GM19397 (cell line): ENCODE results near the gene PARPBP.
"Not testable (repeated sequence)": the region's sequence is repeated elsewhere in the genome, so short reads cannot be mapped to it uniquely, and the experiment has no call there.

ENCODE experiments used
- ATAC-seq: cut with Tn5 transposase; IDR thresholded peaks from one replicate; pipeline ENCODE4 v1.9.1; 2021; ENCODE audit warnings: mild to moderate bottlenecking, moderate library complexity; ENCODE audit not compliant: unreplicated experiment

The PARPBP gene

DNA sequence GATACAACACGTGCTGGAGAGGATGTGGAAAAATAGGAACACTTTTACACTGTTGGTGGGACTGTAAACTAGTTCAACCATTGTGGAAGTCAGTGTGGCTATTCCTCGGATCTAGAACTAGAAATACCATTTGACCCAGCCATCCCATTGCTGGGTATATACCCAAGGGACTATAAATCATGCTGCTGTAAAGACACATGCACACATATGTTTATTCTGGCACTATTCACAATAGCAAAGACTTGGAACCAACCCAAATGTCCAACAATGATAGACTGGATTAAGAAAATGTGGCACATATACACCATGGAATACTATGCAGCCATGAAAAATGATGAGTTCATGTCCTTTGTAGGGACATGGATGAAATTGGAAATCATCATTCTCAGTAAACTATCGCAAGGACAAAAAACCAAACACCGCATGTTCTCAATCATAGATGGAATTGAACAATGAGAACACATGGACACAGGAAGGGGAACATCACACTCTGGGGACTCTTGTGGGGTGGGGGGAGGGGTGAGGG is 27.1 kb downstream of the PARPBP start:
- not testable (repeated sequence) for ATAC-seq

DNA sequence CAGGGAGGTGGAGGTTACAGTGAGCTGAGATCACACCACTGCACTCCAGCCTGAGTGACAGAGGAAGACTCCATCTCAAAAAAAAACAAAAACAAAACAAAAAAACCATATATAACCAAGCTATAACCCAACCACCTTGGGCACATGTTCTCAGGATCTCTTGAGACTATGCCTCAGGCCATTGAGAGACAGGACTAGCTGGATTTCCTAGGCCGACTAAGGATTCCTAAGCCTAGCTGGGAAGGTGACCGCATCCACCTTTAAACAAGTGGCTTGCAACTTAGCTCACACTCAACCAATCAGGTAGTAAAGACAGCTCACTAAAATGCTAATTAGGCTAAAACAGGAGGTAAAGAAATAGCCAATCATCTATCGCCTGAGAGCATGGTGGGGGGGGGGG is 35.2 kb downstream of the PARPBP start:
- not testable (repeated sequence) for ATAC-seq

- no peak for ATAC-seq
Observed at GRCh38 chr12:102163383-102163782, 43.4 kb downstream of the PARPBP start.

GRCh38 chr12:102167821-102168604 is 48.0 kb downstream of the PARPBP start:
- ATAC-seq, result no peak

DNA sequence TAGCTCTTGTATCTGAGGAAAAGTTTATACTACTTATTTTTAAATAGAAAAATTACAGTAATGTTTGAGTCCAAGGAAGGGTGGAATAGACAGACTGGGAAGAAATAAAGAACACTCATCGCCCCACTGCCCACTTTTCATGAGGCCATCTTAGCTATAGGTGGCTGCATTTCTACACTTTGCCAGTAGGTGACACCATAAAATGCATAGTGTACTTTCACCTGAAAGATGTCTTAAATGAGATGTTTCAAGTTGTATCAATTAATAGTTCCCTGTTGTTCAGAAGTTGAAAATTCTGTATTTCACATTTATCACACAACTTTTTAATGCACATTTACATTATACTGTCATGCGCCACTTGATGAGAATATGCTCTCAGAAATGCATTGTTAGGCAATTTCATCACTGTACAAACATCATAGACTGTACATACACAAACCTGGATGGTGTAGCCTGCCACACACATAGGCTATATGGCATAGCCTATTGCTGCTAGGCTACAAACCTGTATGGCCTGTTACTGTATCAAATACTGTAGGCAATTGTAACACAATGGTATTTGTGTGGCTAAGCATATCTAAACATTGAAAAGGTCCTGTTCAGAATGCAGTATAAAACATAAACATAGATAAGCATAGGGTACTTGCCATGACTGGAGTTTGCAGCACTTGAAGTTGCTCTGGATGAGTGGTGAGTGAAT is 50.1 kb downstream of the PARPBP start:
- ATAC-seq, result no peak

GRCh38 chr12:102171951-102172350 is 52.0 kb downstream of the PARPBP start:
- ATAC-seq, result no peak

- ATAC-seq, result no peak
Observed at GRCh38 chr12:102172436-102172835, 52.5 kb downstream of the PARPBP start.

DNA sequence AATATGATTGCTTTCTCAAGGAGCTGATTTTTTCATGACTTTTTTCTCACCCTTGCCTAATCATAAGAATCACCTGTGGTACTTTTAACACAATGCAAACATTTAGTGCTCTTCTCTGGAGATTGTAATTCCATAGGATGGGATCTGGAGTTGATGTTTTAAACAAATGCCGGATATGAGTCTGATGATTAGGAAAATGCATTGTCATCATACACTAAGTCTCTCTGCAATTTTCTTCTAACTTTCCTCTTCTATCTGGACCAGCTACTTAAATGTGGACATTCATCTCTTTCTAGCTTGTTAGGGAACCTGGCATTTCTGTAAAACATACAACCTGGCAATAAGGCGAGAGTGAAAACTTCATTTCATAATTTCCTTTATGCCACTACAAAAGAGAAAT is 54.1 kb downstream of the PARPBP start:
- ATAC-seq, result no peak

DNA sequence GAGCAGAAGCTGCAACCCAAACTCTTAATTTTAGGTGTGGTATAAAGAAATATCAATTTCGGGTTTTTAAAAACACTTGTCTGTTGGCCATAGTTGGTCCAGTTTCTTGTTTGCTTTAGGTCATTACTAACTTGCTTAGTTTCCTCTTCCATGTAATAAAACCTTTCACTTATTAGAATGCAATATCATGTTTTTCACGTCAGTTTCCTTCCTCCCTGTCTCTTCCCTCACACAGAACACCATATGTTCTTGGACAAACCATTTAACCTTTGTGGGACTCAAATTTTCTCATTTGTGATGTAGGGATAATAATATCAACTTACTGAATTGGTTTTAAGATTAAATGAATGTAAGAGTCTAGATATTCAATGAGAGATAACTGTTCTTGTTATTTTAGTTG is 54.8 kb downstream of the PARPBP start:
- no peak for ATAC-seq

DNA sequence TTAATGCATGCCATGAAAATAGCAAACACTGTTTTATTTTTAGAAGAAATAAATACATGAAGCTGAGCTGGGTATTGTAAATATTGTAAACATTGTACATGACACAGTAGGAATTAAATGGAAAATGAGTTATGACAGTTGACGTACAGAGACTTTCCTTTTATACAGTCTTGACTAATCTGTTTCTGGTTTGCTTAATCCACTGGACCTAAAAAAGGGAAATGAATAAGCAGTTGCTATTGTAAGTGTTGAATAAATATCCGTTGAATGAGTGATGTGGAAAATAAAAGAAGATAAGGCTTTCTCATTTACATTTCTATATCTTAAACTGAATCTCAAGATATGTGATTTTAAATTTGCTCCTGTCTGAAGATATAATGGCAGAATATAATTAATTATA is 62.7 kb downstream of the PARPBP start:
- no peak for ATAC-seq

DNA sequence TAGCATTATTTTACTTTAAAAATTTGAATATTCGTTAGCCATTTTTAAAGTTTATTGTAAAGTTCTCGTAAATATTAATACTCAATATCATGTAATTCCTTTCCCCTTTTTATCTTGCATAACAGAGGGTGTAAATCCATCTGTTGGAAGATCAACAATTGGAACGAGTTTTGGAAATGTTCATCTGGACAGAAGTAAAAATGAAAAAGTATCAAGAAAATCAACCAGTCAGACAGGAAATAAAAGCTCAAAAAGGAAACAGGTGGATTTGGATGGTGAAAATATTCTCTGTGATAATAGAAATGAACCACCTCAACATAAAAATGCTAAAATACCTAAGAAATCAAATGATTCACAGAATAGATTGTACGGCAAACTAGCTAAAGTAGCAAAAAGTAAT is 75.8 kb downstream of the PARPBP start:
- ATAC-seq, result no peak

DNA sequence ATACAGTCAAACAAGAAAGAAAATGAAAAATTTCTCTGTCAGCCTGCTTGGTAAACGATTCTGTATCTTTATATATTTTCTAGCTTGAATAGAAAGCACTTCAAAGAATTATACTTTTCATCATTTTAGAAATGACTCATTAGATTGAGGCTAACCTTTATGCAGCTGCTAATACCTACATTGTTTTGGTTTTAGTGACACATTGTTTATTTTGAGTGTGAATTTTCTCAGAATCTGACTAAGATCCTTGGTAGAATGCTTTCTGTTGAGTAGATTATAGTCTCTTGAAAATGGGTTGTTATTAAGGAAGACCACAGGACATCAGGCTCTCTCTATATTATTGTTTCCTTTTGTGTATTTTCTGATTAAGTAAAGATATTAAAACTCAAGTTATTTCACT is 77.8 kb downstream of the PARPBP start, which contains the start of gene PMCH:
TSS of gene PMCH (minus strand) at position 45 of the 400 bp plus-strand sequence. CDS start 63 bp downstream, outside the sequence.
- no peak for ATAC-seq

DNA sequence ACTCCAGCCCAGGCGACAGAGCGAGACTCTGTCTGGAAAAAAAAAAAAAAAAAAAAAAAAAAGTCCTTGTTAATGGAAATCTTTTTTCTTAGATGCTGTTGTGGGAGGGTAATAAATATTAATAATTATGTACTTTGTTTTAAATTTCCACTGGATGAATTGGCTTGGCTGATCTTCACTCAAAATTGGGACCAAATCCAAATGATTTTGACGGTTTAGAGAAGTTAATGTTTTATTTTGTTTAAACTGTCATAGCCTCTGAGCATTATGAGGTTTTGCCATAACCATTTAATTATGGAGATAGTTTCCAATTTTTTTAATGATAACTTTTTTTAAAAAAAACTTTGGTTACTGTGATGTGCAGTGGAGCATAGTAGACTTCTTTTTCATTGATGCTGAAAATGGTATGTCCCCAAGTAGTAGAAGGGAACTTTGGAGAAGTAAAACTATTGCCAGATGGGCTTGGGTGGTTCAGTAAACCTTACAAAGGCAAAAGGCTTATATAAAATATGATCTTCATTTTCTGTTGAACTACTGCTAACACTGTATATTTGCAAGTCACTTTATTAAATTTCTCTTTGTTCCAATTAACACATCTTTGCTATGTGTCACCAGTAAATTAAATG is 81.6 kb downstream of the PARPBP start:
- ATAC-seq, result no peak

- no peak for ATAC-seq
Observed at GRCh38 chr12:102202556-102202955, 82.6 kb downstream of the PARPBP start.

DNA sequence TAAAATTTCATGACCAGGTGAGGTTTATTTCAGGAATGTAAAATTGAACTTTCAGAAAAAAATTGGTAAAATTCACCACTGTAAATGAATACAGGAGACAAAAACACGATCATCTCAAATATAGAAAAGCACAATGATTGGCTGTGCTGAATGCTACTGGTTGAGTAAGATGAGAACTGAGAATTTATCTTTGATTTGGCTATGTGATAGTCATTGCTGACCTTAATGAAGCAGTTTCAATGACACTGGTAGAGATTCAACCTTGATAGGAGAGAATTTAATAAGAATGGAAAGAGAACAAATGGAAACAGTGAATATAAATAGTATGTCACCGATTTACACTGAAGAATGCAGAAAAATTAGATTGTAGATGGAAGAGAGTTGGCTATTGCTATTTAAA is 84.0 kb downstream of the PARPBP start:
- no peak for ATAC-seq

- ATAC-seq, result no peak
Observed at GRCh38 chr12:102215992-102216691, 96.2 kb downstream of the PARPBP start.

DNA sequence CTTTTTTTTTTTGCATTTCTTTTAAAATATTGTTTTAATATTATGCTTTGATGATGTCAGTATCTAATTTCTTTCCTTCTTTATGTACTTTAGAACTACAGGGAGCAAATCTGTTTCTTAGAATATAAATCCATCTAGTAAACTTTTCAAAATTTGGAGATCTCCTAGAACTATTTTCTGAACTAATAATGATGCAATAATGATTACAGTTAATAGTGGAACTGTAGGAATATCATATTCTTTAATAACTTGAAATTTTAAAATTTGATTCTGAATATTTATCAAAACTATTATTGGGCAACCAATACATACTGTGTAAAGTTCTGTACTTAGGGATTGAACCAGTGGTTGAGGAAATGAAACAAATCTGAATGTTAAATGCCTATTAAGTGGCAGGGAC is 100.8 kb downstream of the PARPBP start:
- ATAC-seq, result no peak

GRCh38 chr12:102227954-102228353 is 108.0 kb downstream of the PARPBP start:
- ATAC-seq, result no peak

- ATAC-seq, result no peak
Observed at GRCh38 chr12:102232036-102232435, 112.1 kb downstream of the PARPBP start.

DNA sequence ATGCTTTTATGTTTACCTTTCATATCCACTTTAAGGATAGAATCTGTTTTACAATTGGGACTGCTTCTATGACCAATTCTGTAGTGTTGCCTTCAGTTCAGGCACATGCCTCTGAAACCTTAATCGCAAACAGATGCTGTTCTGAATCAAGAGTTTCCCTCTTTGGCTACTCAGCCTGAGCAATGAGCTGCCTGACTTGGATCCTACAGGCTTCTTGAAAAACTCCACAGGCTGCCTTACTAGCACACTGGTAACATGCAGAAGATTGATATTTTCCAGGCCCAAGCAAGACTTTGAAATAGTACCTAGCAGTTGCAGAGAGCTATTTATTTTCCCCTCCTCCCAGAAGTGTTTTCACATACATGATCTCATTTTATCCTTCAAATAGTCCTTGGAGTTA is 112.5 kb downstream of the PARPBP start:
- ATAC-seq, result no peak

- no peak for ATAC-seq
Observed at GRCh38 chr12:102234599-102234998, 114.6 kb downstream of the PARPBP start.
